PC-3 (cell line): ENCODE results near the gene PITX3. TPM values are rescaled to one million over a fixed set of nuclear protein-coding genes. Genes with fewer than 3 reads are reported as not detected.
"Not testable (repeated sequence)": the region's sequence is repeated elsewhere in the genome, so short reads cannot be mapped to it uniquely, and the experiment has no call there.

Experiments
- ATAC-seq: fragments of 200-7000 bp; cut with Tn5 transposase; 2 replicates; pipeline ENCODE4 v1.9.1; 2020; ENCODE audit warnings: mild to moderate bottlenecking, moderate library complexity
- BruUV-seq: library from RNA; stranded (reverse); fragments of 400-500 nt; replicated peaks from 2 replicates; lab custom pipeline; 2021; lab: Mats Ljungman, UMichigan
- CTCF ChIA-PET: fragments of 300-600 bp; sonication (Branson Sonifier 250); formaldehyde crosslinking; loops from one replicate; lab custom pipeline; 2022; ENCODE audit warnings: antibody characterized with exemption; lab: Charles Lee
- POLR2A ChIA-PET: fragments of 300-600 bp; sonication (Branson Sonifier 250); formaldehyde crosslinking; loops from one replicate; lab custom pipeline; 2022; ENCODE audit warnings: antibody characterized with exemption; ENCODE audit not compliant: unreplicated experiment; lab: Charles Lee
- DNase-seq: peaks from one replicate; pipeline ENCODE4 v3.0.0-alpha.2; 2015
- H2AFZ ChIP-seq: fragments of 300-600 bp; sonication (generic); 2 replicates; pipeline ENCODE4 v1.6.0; 2016; ENCODE audit warnings: antibody characterized with exemption, low read length
- H3F3A ChIP-seq: fragments of 300-600 bp; sonication (generic); one replicate; pipeline ENCODE4 v1.6.0; 2017; ENCODE audit warnings: antibody characterized with exemption, low read length, control low read depth, mild to moderate bottlenecking; ENCODE audit not compliant: unreplicated experiment
- H3K27ac ChIP-seq: fragments of 300-600 bp; sonication (generic); 2 replicates; pipeline ENCODE4 v1.5.1; 2016; ENCODE audit warnings: mild to moderate bottlenecking, low read length
- H3K27me3 ChIP-seq: fragments of 300-600 bp; sonication (generic); 2 replicates; pipeline ENCODE4 v1.6.1; 2016; ENCODE audit warnings: low read length, mixed read lengths
- H3K36me3 ChIP-seq: fragments of 300-600 bp; sonication (generic); 2 replicates; pipeline ENCODE4 v1.6.1; 2016; ENCODE audit warnings: low read depth, mixed run types, low read length, mixed read lengths
- H3K4me1 ChIP-seq: fragments of 300-600 bp; sonication (generic); 2 replicates; pipeline ENCODE4 v1.5.1; 2016; ENCODE audit warnings: low read length; ENCODE audit not compliant: insufficient read depth
- H3K4me2 ChIP-seq: fragments of 300-600 bp; sonication (generic); 2 replicates; pipeline ENCODE4 v1.6.0; 2016; ENCODE audit warnings: low read length
- H3K4me3 ChIP-seq: fragments of 300-600 bp; sonication (generic); 2 replicates; pipeline ENCODE4 v1.5.1; 2016; ENCODE audit warnings: mild to moderate bottlenecking, low read length, mixed read lengths
- H3K79me2 ChIP-seq: fragments of 300-600 bp; sonication (generic); 2 replicates; pipeline ENCODE4 v1.6.1; 2017; ENCODE audit warnings: low read length, mixed read lengths
- H3K9ac ChIP-seq: fragments of 300-600 bp; sonication (generic); 2 replicates; pipeline ENCODE4 v1.6.0; 2016; ENCODE audit warnings: mild to moderate bottlenecking, low read length
- H3K9me2 ChIP-seq: fragments of 300-600 bp; sonication (generic); replicated peaks from 2 replicates; pipeline ENCODE4 v1.6.1; 2016; ENCODE audit warnings: mixed run types, low read length, mixed read lengths
- H3K9me3 ChIP-seq: fragments of 300-600 bp; sonication (generic); 2 replicates; pipeline ENCODE4 v1.6.1; 2016; ENCODE audit warnings: low read length, mixed read lengths
- H4K20me1 ChIP-seq: fragments of 300-600 bp; sonication (generic); 2 replicates; pipeline ENCODE4 v1.6.1; 2016; ENCODE audit warnings: low read length, mixed read lengths
- EZH2 ChIP-seq: fragments of 300-600 bp; sonication (generic); IDR thresholded peaks from one replicate; pipeline ENCODE4 v1.6.1; 2017; ENCODE audit warnings: antibody characterized with exemption, mild to moderate bottlenecking, low read length; ENCODE audit not compliant: unreplicated experiment
- EZH2phosphoT487 ChIP-seq: fragments of 300-600 bp; sonication (generic); IDR thresholded peaks from 2 replicates; pipeline ENCODE4 v1.6.1; 2018; ENCODE audit warnings: mild to moderate bottlenecking, antibody characterized with exemption, low read length, borderline replicate concordance
- intact Hi-C: fragments of 100-400 bp; cut with micrococcal nuclease; formaldehyde crosslinking; loops from 2 replicates; pipeline ENCODE4 v1.9.0; 2023
- total RNA-seq: library from RNA; depleted of rRNA; stranded (reverse); fragments of >200 nt; gene quantifications from 2 replicates; pipeline ENCODE4 v1.2.3, GENCODE V29; 2014
- TF ChIP-seq, protein P1 (sequence below): fragments of 300-600 bp; sonication (generic); conservative IDR thresholded peaks from 2 replicates; pipeline ENCODE4 v1.5.1; 2017; ENCODE audit warnings: antibody characterized with exemption, low read depth, mild to moderate bottlenecking, low read length

PITX3 gene
- total RNA-seq, 1 experiment from 2014 or later, result not detected

DNA sequence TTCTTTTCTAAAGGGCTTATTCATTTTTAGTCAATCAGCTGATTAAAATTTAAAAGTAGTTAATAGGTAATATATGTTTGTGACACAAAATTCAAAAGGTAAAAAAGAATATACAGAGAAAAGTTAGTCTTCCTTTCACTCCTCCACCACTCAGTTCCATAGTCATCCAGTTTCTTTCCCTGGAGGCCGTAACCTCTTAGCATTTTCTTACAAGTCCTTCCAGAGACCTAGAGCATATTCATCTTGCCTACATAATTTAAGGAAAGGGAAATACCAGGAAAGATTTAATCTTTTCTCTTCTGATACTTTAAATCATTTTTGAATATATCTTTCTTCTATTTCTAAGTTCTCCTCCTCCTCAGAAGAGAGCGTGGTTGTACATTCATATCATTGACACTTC is 14.1 kb upstream of the PITX3 start:
- Histone ChIP-seq H3K4me1 (no peaks in the 10 kb centered on the region), H3K9ac (no peak overlapping the region)

DNA sequence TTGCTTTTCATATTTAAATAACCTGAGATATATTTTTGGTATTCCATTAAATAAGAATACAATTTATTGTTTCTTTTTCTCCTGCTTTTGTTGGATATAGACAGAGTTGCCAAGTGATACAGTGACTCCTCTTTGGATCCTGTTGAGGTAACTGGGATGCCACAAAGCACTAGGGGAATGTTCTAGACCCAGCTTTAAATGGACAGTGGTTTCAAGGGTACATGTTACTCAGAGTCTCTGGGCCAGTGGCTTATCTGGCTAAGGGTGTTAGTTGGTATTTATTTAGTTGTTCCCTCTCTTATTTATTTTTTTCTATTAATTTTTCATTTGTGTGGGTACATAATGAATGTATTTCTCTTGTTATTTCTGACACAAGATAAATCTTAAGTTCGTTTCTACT is 13.1 kb upstream of the PITX3 start:
- Histone ChIP-seq H3K9me2 (no peaks in the 10 kb centered on the region), H3K36me3 (no peaks in the 10 kb centered on the region), H3F3A (no peaks in the 10 kb centered on the region), H3K4me1 (no peaks in the 10 kb centered on the region), H3K4me2 (no peak overlapping the region), H3K79me2 (peaks cover 82% of the 10 kb centered on the region), H3K27ac (no peak overlapping the region), H3K9ac (no peak overlapping the region), H2AFZ (no peak overlapping the region), H3K4me3 (no peak overlapping the region), H4K20me1 (no peaks in the 10 kb centered on the region), H3K27me3 (no peaks in the 10 kb centered on the region), H3K9me3 (no peaks in the 10 kb centered on the region)
- no TSS peak for BruUV-seq
- DNase-seq (no peak), ATAC-seq (no peak)
- ChIA-PET POLR2A (no interaction called here), CTCF (no interaction called here)
- TF ChIP-seq, protein P1, sequence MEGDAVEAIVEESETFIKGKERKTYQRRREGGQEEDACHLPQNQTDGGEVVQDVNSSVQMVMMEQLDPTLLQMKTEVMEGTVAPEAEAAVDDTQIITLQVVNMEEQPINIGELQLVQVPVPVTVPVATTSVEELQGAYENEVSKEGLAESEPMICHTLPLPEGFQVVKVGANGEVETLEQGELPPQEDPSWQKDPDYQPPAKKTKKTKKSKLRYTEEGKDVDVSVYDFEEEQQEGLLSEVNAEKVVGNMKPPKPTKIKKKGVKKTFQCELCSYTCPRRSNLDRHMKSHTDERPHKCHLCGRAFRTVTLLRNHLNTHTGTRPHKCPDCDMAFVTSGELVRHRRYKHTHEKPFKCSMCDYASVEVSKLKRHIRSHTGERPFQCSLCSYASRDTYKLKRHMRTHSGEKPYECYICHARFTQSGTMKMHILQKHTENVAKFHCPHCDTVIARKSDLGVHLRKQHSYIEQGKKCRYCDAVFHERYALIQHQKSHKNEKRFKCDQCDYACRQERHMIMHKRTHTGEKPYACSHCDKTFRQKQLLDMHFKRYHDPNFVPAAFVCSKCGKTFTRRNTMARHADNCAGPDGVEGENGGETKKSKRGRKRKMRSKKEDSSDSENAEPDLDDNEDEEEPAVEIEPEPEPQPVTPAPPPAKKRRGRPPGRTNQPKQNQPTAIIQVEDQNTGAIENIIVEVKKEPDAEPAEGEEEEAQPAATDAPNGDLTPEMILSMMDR, result no peak
- TF ChIP-seq EZH2, result no peak
- intact Hi-C loops, result no loop called here

More for the DNA sequence above, 14.1 kb upstream of the PITX3 start:
- Histone ChIP-seq H2AFZ (no peak overlapping the region), H3K79me2 (peaks cover 72% of the 10 kb centered on the region), H4K20me1 (no peaks in the 10 kb centered on the region), H3K4me2 (no peak overlapping the region), H3K9me3 (no peaks in the 10 kb centered on the region), H3K27ac (no peak overlapping the region), H3K4me3 (no peak overlapping the region), H3K9me2 (no peaks in the 10 kb centered on the region), H3F3A (no peaks in the 10 kb centered on the region), H3K27me3 (no peaks in the 10 kb centered on the region), H3K36me3 (0 out of 2 replicates have a peak, but pooled peaks cover 5% of the 10 kb centered on the region)
- BruUV-seq, result no TSS peak
- no peak for DNase-seq
- CTCF ChIA-PET, result no interaction called here
- TF ChIP-seq EZH2, result no peak
- TF ChIP-seq EZH2phosphoT487, result no peak
- TF ChIP-seq, protein P1, result no peak
- POLR2A ChIA-PET, result no interaction called here
- intact Hi-C loops, result no loop called here
- ATAC-seq, result no peak

DNA sequence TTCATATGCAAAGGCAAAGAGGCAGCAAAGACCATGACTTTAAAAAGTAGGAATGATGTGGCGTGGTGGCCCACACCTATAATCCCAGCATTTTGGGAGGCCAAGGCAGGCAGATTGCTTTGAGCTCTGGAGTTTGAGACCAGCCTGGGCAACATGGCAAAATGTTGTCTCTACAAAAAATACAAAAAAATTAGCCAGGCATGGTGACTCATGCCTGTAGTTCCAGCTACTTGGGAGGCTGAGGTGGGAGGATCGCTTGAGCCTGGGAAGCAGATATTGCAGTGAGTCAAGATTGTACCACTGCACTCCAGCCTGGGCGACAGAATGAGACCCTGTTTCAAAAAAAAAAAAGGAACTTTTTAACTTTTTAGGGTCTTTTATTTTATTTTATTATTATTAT is 11.2 kb upstream of the PITX3 start:
- intact Hi-C loops, H2AFZ ChIP-seq, H3K9me3 ChIP-seq, H3K9ac ChIP-seq, CTCF ChIA-PET, H3K27ac ChIP-seq, H3K9me2 ChIP-seq, H3K4me2 ChIP-seq, H3K27me3 ChIP-seq, ATAC-seq, H3F3A ChIP-seq, POLR2A ChIA-PET, H3K4me1 ChIP-seq, H3K36me3 ChIP-seq, BruUV-seq, H3K4me3 ChIP-seq, H4K20me1 ChIP-seq: not testable (repeated sequence)
- peaks cover 95% of the 10 kb centered on the region for H3K79me2 ChIP-seq
- peak; percentile 8 for DNase-seq
